ENCODE data around the gene MYO5C.
"Not testable (repeated sequence)": the region's sequence is repeated elsewhere in the genome, so short reads cannot be mapped to it uniquely, and the experiment has no call there.

MYO5C gene

DNA sequence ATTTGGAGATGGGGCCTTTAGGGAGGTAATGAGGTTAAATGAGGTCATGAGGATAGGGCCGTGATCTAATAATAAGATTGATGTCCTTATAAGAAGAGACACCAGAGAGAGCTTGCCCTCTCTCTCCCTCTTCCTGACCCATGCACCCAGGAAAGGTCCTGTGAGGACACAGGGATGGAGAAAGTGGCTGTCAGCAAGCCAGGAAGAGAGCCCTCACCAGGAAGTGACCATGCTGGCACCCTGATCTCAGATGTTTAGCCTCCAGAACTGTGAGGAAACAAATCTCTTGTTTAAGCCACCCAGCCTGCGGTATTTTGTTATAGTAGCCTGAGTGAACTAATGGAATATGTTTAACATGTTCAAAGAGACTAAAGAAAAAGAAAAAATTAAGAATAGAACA lies 89.2 kb downstream of the MYO5C start:
- no peak for DNase-seq

DNA sequence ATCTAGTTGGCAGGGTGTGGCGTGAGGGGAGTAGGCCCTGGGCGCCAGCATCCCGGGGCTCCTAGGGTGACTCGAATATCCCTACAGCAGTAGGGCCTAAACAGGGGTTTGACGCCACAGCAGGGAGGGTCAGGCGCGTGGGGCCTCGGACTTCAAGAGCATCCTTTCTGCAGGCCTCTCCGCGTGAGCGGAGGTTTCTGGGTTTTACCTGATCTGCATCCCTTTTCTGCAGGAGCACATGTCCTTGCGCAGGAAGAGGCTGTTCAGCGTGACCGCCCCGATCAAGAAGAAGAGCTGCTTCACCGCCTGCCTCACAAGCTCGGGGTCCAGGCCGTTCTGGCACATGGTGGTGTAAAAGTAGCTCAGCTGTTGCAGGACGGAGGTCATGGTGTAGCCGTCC lies 90.9 kb downstream of the MYO5C start:
- DNase-seq: no peak

DNA sequence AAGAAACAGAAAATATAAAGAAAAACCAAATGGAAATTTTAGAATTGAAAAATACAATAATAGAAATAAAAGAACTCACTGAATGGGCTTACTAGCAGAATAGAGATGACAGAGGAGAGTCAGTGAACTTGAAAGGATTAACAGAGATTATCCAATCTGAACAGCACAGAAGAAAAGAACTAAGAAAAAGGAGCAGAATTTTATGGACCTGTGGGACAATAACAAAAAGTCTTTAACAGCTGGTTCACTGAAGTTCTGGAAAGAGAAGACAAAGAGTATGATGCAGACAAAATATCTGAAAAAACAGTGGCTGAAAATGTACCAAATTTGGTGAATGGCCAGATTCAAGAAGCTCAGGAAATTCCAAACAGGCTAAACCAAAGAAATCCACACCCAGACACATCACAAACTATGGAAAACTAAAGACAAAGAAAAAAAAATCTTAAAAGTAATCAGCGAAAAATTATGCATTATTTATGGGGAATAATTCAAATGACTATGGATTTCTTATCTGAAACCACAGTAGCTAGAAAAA lies 94.7 kb downstream of the MYO5C start:
- DNase-seq: no peak

DNA sequence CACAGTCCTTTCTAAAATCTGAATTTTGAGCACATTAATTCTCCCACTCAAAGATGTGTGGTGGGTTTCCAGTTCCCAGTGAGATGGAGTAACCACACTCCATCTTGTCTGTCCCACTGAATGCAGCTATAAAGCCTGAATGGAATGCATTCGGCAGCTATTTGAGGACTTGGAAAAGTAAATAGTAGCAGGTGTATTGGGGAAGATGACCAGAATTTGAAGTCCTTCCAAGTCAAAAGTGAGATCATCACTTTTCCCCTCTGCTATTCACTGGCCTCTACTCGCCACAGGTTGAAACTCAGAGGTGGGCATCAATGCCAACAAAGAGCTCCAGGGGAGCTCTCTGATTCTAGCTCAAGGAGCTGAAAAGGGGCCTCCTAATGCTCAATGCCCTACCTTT lies 96.3 kb downstream of the MYO5C start:
- DNase-seq: no peak

DNA sequence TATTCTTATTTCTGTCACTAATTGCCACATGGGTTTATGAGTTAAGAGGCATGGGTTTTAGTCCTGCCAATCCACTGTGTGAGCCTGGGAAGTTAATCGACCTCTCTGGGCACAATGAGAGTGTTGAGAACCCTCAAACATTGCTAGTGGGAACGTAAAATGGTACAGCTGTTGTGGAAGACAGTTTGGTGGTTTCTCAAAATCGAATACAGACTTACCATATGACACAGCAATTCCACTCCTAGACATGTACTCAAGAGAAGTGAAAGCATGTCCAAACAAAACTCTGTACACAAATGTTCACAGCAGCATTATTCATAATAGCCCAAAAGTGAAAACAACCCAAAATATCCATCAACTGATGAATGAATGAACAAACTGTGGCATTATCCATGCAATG lies 98.7 kb downstream of the MYO5C start:
- no peak for DNase-seq

DNA sequence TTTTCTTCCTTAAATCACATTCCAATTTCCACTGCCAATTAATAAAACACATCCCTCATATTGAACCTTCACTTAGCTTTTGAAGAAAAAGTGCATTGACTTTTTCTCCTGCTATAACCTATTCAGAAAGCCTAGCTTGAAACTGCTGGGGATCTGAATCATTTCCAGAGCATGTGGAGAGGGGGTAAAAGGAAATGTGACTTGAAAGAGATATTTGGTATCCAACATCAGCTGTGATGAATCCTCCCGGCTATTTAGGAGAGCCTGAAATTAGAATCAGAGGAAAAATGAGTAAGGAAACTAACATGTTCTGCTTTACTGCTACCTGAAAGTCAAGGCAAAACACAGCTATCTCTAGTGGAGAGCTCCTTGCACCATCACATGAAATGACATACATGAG lies 101.8 kb downstream of the MYO5C start:
- no peak for DNase-seq

DNA sequence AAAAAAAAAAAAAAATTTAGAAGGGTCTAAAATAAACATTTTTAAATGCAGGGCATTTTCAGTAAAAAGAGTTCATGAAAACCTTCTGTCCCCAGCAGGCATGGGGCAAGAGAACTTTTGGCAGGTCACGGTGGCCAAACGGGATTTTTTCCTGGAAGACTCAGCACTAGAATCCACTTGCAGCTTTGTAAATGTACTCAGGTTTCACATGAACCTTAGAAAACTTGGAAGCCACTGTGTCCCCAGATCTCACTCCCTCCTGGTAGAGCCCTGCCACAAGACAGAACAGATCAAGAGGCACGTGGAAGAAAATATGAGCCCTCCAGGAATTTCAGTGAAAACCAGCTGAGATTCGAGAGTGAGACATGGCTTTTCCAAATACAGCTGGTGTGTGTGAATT lies 102.3 kb downstream of the MYO5C start:
- no peak for DNase-seq

DNA sequence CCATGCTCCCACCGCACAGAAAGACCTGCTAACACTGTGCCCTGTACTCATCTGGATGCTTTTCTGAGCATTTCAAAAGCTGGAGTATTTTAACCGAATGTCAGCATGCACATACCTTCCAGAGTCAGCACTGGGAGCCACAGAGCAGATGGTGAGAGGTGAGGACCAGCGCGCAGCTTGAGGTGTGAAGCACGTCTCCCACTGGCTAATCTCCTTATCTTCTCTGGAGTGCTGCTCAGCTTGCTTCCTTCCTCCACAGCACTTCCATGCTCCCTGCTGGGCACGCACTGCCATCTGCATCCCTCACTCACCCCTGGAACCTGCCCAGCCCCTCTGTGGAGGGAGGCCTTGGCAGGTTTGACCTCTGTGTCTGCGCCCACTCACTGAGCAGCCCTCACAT lies 104.4 kb downstream of the MYO5C start, which contains the start of gene GNB5:
Gene GNB5, minus strand, starts transcription at position 186 of the 400 bp plus-strand sequence. CDS start 6,716 bp downstream, outside the sequence.
- no peak for DNase-seq

DNA sequence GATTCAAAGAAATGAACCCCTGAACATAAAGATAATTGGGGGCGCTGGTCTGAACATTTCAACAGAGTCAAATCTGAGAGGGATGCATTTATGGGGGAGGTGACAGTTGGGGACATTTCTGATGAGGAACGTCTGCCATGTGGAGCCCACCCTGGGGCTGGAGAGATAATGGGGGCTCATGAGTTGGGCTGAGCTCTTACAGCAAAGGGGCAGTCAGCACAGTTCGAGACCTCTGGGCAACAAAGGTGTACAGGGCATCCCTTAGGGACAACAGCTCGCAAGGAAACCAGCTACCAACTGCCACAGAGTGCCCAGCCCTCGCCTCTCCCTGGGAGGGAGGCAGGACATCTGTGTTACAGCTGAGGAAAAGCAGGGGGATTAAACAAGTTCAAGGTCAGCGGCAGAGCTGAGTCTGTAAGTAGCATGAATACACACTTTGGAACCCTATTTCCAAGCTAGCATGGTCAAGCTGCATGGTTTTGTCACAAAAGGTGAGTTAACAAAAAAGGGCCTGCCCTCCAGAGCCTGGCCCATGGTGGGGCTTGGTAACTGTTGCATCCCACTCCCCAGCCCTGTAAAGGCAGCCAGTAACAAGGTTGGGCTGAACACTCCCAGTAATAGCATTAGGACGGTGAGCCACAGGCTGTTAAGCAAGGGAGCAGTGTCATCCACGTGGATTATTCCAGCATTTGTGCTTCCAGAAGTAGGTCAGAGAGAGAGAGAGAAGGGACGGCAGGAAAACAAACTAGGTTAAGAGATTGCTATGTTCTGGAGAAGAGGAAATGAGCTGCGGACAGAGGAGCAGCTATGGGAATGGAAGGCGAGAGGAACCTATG lies 108.7 kb downstream of the MYO5C start:
- DNase-seq: no peak

DNA sequence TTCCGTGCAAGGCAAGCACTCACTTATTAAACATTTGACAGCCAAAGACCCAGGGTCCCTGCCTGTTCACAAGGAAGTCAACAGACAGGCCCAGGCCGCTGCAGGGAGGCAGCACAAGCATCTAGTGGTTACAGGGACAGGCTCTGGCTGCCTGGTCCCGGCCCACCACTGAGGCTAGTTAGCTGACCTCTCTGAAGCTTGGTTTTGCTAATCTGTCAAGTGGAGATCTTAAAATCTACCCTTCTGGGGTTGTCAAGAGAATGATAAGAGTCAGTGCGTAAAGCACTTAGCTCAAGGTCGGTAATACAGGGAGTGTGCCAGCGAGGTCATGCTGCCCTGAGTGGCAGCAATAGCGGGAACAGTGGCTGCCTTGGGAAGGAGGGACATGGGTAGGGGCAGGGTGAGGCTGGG lies 110.4 kb downstream of the MYO5C start:
- no peak for DNase-seq

DNA sequence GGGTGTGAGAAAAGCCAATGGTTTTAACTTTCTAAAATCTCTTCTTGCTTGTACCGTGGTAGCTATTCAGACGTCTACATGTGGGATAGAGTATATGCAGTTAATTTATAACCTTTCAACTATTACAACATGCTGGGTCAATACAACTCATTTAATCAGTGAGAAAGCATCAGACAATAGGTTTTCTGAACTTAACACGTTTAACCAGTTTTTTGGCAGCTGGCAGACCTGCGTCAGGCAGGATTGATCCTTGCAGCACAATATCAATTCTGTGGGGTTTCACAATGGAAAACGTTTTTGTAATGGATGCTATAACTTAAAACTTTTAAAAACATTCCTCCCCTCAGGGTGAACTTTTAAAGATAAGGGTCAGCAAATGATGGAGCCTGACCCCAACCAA lies 110.9 kb downstream of the MYO5C start:
- DNase-seq: no peak

DNA sequence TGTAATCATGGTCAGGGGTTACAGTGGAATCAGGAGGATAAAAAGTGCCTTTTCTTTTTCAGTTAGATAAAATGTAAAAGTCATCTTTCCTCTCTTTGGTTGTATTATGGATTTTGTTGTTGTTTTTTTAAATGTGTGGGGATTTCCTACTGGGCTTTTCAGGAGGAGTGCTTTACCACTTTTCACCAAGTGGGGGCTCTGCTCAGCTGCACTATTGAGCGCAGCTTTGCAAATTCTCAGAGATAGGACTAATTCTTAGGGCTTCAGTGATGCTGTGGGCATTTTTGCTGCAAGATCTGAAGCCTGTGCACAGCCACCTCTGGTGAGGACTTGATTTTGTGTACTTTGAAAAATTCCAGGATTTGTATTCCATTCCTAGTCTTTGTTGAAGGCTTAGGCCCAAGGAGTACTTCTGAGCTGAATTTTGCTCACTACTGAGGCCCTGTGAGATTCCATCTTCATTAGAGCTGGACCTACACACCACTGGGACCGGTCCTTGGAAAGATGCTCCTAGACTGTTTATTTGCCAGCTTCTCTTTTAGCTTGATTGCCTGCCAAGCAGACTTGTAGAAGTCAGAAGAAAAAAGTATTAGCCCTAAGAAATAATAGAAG lies 111.9 kb downstream of the MYO5C start:
- DNase-seq: no peak

DNA sequence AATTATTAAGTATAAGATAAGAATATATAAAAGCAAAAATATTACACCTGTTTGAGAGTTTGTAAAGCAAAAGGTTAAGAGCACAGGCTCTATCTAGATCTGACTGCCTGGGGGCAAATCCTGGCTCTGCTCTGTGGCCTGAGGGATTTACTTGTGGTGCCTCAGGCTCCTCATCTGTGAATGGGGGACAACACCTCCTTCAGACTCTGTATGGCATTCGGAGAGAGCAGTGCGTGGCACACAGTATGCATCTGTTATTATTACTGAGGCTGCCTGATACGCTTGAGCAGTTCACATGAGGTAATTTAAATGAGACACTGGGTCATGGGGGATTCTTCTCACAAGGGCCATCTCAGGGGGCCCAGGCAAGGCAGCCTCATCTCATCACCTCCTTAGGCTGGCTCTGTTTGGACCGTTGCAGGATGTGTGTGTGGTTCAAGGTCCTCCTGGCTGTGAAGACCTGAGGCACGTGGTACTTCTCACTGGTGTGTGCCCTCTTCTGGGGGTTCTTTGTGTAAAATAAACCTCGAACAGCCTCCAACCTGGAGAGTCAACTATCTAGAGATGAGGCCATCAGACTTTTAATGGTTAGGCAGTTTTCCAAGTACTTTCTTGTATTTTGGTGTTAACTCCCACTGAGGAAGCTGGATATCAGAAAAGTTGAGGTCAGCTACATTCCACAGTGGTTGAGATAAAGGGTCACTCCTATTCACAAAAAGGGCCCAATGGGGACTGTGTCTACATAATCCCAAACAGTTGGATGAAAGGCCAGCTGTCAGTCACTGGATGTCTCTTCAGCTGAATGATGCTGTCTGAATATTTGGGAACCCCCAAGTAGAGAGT lies 113.4 kb downstream of the MYO5C start:
- no peak for DNase-seq

DNA sequence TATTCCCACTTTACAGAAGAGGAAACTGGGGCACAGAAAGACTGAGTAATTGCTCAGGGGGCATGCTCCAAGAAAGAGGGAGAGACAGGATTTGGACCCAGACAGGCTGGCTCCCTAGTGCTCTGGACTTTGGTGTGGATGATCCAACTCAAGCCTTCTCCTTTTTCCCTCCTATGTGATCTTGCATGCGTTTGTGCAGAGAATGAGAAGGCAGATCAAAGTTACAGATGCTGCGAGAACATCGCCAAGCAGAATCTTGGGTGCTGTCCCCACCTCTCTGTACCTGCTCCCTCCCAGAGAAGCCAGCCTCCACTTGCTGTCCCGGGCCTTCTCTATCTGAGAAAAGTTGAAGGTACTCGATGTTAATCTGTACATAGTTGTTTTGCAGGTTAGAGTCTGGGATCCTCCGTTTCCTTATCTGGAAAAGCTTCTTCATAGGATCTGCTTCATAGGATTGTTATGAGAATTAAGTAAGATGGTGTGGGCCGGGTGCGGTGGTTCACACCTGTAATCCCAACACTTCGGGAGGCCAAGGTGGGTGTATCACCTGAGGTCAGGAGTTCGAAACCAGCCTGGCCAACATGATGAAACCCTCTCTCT lies 114.7 kb downstream of the MYO5C start:
- no peak for DNase-seq

DNA sequence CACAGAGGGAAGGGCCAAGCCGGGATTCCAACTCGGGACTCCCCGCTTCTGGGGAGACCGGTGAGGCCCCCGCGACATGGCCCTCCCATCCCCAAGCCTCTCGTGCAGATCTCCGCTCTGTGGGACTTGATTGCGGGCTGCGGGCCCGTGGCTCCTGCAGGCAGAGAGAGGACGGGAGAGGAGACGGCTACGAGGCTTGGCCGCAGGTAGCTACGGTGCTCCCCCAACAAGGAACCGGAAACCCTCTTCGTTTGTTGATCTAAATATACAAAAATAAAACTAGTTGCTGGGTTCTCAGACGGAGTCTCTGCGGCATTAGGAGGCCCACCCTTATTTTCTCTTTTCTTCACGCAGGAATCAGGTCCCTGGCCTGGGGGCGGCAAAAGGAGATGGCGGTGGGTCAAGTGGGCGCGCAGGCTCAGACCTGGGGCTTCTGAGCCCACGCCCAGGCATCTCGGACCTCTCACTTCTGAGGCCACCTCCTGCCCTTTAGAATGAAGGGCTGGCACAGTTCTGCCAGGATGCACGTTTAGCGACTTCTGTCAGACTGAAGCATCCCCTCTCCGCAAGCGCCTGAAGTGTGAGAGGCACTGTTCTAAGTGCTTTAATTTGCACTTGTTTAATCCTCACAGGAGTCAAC lies 115.3 kb downstream of the MYO5C start:
- peak in 3 of 4 experiments; percentile 31 to 35 (median 33) for DNase-seq

DNA sequence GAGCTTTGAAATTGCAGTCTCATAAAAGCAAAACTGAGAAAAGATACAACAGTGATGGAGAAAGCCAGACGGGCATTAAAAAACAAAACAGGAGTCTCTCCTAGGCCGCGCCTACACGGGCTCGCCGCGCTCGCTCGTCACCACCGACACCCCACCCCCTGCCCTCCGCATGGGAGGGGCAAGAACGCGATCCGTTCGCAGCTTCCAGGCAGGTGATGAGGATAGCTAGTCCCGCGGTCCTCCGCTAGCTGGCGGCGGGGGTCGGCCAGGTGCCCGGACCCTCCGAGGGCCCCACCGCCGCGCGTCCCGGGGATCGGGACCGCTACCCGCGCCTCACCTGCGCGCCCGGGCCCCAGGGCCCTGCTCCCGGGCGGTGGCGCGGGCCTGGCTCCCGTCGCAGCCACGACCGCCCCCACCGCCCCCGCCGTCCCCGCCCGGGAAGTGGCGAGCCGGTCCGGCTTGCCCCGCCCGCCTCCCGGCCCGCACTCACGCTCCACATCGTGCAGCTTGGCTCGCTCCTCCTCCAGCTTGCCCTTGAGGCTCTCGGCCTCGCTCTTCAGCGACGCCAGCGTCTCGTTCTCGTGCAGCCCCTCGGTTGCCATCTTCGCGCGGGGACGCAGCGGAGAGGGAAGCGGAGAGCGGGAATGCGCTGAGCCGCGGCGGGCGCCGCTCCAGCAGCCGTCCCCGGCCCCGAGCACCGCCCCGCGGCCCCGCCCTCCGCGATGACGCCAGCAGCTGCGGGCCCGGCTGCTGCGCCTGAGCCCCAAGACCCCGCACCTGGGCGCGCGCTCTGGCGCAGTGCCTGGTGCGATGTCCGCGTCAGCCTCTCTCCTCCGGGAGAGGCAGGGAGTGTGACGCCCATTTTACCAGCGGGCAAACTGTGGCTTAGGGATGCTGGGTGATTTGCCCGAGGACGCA lies 116.1 kb downstream of the MYO5C start:
- peak; percentile 68 to 81 (median 74) for DNase-seq

DNA sequence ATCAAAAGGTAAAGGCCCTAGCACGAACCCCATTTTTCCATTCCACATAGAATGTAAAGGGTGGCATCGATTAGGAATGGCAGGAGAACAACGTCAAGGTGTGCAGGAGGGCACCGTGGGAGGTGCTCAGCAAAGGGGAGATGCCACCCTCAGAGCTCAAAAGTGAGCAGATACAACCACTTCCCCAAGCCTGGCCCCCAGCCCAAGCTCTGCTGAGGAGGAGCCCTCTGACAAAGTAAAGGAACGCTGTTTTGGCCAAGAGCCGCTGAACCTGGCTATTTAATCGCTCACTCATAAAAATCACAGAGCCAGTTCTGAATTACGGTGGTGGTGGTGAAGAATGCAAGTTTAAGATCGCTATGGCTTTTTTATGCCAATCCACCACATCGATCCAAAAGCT lies 116.8 kb downstream of the MYO5C start:
- DNase-seq: no peak

DNA sequence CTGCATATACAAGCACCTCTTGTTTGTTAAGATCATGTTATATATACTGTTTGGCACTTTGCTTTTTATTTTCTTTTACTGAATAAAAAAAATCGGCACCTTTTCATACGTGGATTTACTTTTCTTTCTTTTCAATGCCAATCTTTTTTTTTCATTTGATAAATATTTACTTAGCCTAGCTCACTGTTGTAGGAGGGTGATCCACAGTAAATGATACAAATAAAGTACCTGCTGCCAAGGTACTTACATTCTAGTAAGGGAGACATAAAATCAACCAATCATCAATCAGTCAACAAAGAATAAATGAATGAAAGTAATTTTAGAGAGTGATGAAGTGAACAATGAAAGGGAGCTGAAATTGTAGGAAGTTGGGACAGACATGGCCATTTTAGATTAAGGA lies 122.7 kb downstream of the MYO5C start:
- DNase-seq: no peak

DNA sequence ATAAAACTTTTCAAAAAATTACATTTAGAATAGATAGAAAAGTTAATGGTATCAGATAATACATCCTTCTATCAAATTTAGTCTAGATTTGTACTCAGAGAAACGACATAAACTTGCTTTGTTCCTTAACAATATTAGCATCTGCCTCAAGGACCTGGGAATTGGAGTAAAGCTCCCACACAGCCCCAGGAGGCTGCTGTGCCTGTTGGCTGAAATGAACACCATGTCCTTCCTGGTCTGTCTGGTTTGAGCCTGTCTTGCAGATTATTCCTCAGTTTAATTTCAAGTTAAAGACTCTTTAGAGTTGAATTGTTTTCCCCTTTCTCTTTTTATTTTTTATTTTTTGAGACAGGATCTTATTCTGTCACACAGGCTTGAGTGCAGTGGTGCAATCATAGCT lies 123.8 kb downstream of the MYO5C start:
- DNase-seq: no peak

DNA sequence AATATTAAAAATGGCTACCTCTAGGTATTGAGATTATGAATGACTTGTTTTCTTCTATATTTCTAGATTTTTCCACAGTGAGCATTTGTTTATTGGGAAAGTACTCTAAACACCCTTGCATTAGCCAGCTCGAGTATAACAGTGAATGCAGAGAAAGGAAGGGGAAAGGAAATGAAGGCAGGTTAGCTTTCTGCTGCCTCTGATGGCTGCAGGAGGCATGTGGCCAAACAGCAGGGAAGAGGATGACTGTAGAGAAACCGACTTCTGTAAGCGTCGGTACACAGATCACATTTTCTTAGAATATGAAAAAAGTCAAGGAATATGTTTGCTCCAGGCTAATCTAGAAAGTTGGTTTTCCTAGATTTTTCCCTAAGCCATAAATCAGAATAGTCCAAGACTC lies 124.2 kb downstream of the MYO5C start:
- no peak for DNase-seq

DNA sequence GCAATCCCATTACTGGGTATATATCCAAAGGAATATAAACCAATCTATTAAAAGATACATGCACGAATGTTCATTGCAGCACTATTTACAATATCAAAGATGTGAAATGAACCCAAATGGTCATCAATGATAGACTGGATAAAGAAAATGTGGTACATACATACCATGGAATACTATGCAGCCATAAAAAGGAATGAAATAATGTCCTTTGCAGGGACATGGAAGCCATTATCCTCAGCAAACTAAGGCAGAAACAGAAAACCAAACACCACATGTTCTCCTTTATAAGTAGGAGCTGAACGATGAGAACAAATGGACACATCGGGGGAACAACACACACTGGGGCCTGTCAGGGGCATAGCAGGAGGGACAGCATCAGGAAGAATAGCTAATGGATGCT lies 125.4 kb downstream of the MYO5C start:
- DNase-seq: not testable (repeated sequence)

Measured in activated CD4-positive, CD25-positive, alpha-beta regulatory T cell (primary cell).